NCI-H2107 treated with DMSO at 0.1 percent for 48 hours (cell line): ENCODE data around the gene GPRC5B.

Source experiments
- DNase-seq: peaks from one replicate; lab custom pipeline; 2025; ENCODE audit not compliant: unreplicated experiment; lab: John Stamatoyannopoulos, UW

GPRC5B gene

DNA sequence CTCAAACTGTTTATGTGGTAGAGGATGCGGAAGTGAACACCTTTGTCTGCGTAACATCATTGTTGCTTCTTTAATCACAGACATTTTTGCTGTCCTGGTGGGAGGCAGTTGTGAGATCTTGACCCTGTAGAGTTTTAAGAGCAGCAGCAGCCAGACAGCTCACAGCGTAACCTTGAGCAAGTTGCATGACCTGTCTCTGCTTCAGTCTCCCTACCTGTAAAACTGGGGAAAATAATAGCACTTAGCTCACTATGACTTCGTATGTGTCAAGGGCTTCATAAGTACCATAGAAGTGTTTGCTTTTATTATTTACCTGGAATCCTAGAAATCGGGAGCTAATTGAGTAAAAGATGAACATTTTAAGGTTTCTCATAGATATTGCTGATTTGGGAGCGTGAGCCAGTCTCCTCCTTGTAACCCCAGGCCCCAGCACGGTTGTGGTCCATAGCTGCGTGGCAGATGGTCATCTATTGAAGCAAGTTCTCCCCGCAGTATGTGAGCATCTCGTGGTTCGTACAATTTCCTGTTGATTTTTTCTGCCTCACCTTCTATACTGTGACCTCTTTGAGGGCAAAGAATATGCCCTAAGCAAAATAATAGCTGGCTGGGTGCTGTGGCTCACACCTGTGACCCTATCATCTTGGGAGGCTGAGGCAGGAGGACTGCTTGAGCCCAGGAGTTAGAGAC is 34.4 kb downstream of the GPRC5B start:
- DNase-seq = no peak

GRCh38 chr16:19848756-19849155 is 35.9 kb downstream of the GPRC5B start:
- DNase-seq = no peak

GRCh38 chr16:19846436-19846835 is 38.2 kb downstream of the GPRC5B start:
- DNase-seq = no peak

DNA sequence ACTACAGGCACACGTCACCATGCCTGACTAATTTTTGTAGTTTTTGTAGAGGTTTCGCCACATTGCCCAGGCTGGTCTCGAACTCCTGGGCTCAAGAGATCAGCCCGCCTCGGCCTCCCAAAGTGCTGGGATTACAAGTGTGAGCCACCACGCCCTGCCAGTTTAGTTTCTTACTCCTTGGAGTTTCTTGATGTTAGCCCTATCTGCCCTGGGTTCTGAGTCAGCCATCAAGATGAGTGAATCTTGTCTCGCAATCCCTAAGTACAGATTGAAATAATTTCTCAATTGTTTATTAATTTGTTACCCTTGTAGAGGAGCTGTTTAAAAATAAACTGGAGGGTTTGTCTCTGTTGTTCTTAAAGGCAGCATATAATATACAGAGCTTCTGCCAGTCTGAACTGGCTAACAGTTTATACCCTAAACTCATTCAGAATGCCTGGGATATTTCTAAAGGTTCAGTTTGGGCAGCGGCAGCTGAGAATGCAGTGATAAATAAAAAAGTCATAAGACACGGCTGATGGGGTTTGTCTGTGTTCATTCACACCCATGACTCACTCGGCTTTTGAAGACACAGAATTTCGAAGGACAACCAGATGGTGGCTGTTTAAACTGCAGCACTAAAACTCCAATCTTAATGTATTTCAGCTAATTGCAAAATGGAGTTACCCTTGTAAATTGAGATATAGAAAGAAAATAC is 39.6 kb downstream of the GPRC5B start:
- DNase-seq = no peak

GRCh38 chr16:19843371-19843770 is 41.3 kb downstream of the GPRC5B start:
- DNase-seq = no peak

- no peak for DNase-seq
Observed at GRCh38 chr16:19842426-19843157, 42.1 kb downstream of the GPRC5B start.

- DNase-seq = no peak
Observed at GRCh38 chr16:19841184-19841583, 43.5 kb downstream of the GPRC5B start.

DNA sequence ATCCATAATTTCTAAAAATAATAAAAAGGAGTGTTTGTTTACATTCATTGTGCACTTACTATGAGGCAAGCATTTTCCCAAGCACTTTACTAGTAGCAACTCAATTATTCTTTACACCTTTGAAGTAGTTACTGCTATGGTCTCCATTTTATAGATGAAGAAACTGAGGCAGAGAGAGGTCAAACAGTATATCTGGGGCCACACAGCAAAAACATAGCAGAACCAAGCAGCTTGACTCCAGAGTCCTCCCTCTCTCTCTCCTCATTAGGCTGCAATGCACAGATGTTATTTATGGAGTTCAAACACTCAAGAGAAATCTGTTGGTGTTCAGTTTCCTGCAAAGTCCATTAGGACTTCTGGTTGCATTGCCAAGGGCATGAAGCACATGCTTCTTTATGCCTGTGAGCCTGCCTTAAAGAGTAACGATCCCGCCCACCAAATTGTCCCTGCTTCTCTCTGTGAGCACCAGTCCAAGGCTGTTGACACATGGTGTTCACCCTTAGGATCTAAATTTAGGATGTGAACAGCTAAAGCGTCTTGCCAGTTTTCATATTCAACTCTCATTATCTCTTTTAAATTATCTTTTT is 44.0 kb downstream of the GPRC5B start:
- DNase-seq = peak; percentile 75

DNA sequence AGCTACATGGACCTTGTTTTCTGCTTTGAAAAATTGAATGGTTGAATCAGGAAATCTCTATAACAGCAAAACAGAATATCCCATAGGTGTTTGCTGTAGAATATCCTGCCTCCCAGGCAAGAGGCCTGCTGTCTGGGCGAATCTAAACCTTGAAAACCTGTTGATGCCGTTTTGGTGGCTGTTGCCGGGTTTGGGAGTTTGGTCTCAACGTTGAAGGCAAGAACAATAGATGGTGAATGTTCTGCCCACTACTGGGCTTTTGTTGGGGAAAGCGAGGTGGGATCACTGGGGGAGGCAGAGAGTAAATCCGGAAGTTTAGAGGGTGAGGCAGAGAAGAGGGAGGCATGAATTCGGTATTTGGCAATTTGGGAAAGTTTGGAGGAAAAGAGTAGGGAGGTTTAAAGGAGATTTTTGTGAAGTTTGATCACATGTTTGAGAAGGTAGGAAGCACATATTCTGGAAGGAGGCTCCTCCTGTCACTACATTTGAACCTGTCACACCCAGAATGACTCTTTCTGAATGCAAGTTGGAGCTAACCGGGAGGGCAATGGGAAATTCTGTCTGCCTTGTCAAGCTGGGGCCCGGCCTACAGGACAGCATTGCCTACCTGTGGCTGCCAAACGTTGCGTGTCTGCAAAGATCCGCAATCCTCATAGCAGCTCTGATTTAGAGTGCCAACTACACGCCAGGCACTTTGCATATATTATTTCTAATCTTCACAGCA is 46.5 kb downstream of the GPRC5B start:
- no peak for DNase-seq

DNA sequence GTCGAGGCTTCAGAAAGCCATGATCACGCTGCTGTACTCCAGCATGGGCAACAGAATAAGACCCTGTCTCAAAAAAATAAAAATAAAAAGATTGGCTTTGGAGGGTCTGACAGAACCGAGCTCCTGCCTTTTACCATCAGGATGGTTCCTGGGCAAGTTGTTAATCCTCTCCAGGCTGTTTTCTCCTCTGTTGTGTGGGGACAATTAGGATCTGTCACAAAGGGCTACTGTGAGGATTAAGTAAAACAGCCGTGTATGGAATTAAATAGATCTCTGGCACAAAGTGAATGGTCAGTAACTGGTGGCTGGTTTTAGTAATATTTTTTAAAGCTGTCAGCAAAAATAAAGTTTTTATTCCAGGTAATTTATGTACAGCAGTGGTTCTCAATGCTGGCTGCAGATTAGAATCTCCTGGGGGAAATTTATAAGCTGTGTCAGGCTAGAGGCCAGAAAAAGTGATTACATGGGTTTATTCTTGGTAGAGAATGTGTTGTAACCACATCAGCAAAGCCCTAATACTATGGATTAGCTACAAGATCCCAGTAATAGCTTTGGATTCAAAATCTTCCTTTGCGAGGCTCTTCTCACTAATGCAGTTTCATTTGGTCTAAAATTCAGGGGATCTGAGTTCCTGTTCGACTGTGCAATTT is 47.2 kb downstream of the GPRC5B start:
- DNase-seq = no peak

DNA sequence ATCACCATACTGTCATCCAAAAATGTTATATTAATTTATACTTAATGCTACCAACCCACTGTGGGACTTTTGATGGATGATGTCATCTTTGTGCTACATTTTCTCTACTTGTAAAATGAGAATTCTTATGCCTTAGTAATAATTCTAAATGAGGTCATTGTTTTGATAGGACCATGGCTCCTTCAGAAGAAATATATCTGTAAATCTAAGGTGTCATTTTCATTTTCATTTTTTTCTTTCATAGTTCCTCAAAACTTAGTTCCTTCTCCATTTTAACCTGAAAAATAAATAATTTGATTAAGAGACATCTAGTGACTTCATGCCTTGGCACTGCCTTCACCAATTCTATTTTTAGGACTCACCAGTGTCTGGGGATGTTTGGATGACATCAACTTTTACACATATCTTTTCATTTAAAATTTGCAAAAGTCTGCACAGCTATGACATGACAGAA is 48.7 kb downstream of the GPRC5B start:
- no peak for DNase-seq

DNA sequence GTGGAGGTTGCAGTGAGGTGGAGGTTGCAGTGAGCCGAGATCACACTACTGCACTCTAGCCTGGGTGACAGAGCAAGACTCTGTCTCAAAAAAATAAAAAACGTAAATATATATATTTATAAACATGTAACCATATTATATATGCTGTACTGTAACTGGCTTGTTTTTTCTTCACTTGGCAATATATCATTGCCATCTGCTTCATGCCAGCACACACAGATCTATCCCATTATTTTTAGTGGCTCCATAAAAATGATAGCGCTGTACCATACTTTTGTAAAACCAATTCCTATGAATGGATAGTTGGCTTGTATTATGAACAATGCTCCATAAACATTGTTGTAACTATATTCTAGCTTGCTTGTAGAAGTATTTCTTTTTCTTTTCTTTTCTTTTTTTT is 49.5 kb downstream of the GPRC5B start:
- DNase-seq = no peak

- no peak for DNase-seq
Observed at GRCh38 chr16:19833581-19833980, 51.1 kb downstream of the GPRC5B start.

DNA sequence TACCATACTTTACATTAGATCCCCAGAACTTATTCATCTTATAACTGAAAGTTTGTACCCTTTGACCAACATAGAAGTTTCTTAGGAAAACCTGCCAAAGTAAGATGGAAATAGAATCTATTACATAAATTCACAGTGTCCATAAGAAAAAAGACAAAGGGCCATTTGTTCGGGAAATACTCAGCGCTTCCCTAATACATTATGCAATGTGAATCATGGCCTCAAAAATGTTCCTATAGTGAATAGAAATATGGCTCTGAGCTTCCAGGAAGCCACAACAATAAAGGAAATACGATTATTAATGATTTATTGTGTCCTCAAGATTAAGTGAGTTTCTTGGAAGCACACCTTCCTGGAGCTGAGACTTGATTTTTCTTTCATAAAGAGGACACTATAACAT is 51.5 kb downstream of the GPRC5B start:
- DNase-seq = no peak

DNA sequence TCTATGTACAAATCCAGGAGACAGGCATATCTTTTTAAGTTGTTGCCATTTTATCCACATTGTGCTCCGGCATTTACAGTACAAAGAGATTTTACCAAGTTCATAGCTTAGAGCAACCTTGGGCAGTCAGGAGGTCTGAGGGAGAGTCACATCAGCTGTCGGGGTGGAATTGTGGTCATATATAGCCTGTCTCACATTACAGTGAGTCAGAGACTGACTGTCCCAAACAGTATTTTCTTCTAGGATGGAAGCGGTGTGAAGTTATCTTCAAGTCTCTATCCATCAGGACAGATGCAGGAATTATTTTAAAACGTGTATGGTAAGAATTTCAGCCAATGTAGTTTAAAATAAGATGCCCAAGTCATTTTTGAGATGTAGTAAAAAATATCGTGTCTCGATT is 53.0 kb downstream of the GPRC5B start:
- no peak for DNase-seq

DNA sequence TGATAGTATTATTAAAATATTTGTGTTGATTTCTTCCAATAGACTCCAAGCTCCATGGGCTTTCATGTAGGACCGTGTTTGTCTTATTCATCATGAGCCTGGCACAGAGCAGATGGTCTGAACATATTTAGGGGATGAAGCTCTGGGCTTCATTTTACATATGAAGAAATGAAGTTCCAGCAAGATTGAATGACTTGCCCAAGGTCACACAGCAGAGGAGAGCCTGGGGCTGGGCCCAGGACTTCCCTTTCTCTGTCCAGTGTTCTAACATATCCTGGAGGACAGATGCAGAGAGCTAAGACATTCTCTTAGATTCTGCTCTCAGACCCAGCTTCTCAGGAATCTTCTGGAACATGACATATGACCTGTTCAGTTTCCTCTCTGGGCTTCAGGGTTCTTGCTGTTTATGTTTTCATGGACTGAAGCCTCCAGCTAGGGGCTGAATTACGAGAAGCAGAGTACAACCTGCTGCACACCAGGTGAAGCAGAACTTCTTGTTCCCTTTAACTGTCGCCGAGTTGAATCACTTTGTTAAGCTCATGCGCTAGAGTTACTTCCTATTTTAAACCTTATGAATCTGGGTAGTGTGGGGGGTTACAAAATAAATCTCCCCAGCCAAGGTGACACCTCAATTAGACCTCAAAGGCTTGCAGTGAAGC is 53.6 kb downstream of the GPRC5B start:
- no peak for DNase-seq

- no peak for DNase-seq
Observed at GRCh38 chr16:19829844-19830692, 54.6 kb downstream of the GPRC5B start.

GRCh38 chr16:19824216-19824615 is 60.4 kb downstream of the GPRC5B start:
- DNase-seq = no peak

DNA sequence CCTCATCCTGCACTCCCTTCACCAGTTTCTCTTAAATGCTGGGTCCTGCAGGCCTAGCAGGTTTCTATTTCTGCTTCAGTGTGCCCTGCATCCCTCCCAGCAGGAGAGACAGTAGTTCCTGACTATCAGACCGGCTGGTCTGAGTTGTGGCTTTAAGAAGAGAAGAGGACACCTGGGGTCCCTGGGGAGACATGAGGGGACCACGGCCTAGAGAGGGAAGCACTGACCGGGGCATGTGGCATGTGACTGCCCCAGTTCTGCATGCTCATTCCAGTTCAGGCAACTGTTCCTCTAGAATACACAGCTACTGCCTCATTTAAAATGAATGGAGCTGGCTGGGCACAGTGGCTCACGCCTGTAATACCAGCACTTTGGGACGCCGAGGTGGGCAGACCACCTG is 61.3 kb downstream of the GPRC5B start:
- no peak for DNase-seq
